Measurements from ENCODE around the gene RUSC2.
"Not testable (repeated sequence)": the region's sequence is repeated elsewhere in the genome, so short reads cannot be mapped to it uniquely, and the experiment has no call there.

Gene RUSC2

GRCh38 chr9:35526087-35526801 is 36.3 kb downstream of the RUSC2 start:
- no peak for DNase-seq

DNA sequence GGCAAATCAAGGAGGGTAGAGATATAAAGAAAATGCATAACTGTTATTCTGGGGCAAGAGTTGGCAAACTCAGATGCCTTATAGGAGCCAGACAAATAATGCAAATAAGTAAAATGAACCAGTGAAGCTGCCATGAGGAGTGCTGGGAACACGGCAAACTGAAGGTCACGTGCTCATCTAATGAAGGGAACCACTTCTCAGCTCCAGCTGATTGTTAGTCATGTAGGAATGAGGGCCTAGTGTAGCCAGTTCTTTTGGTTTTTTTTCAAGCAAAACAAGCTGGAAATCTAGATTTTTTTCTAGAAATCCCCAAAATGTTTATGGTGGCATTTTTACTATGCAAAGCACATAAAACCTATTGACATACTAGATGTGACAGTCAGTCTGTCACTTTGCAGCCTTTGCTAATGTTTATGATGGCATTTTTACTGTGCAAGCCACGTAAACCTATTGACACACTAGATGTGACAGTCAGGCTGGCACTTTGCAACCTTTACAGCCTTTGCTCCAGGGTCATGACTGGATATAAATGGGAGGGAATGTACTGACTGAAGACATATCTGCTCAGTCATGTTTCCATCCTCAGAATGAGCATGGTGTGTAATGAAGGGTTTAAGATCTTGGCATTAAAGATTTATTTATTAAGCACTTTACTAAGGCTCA is 39.4 kb downstream of the RUSC2 start:
- DNase-seq, result no peak

GRCh38 chr9:35533398-35533797 is 43.5 kb downstream of the RUSC2 start:
- no peak for DNase-seq

GRCh38 chr9:35534921-35535320 is 45.0 kb downstream of the RUSC2 start:
- not testable (repeated sequence) for DNase-seq

GRCh38 chr9:35537913-35538312 is 48.0 kb downstream of the RUSC2 start:
- no peak for DNase-seq

DNA sequence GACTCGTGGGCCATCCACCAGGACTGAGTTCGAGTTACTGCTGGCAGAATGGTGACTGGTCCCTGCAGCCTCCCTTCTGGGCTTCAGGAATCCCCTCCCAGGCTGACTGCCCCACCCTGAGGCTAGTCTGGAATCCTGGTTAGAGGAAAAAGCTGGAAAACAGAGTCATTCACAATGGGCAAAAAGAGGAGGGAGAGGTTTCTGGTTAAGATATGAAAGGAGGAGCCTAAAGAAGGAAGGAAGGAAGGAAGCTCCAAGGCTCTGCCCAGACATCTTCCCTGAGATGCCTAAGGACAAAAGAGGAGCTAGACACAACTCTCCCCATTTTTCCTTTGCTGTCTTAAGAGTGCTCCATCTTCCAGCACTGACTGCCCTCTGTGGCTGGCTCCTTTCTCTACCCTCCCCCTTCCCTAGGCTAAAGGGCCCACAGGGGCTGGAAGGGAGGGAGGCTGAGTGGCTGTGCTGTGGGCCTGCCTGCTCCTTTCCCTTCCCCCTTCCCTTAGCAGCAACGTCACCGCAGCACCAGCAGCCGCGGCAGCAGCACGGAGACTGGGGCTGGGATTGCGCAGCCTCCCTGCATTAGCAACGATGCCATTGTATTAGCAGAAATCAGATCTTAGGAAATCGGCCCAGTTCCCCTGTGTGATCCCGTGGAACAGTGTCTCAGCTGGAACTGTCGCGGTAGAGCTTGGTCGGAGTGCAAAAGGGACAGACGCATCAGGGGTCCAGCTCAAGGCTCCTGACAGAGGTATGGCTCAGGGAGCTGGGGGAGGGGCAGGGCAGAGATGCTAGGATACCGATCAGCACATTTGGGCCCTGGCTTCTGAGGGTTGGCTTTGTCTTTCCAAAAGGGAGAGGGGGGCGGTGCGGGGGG is 48.7 kb downstream of the RUSC2 start:
- no peak for DNase-seq

Measured in NCI-H524 (cell line).